ENCODE measurements around the gene RGS17. TPM values are rescaled to one million over a fixed set of nuclear protein-coding genes. Genes with fewer than 3 reads are reported as not detected.

Gene RGS17
- total RNA-seq, 1 experiment from 2014 or later = 3.2 TPM

DNA sequence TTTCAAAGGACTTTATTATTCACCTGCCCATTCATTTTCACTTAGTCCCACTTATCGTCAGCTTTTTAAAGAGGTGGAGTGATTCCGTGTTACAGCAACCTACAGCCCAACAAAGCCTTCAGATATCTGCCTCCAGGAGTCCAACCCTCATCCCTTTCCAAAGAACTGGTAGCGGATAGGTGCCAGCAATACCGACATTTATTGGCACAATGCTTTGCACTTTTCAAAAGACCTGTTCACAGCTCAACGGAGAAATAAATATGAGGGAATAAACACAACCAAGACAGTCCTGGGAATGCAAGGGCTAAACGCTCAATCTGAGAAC lies 127.8 kb downstream of the RGS17 start:
- H3K56ac ChIP-seq (ENCODE audit: insufficient read length, low read depth, low read length) = peak overlapping the region; percentile 16

More for the DNA sequence above, 127.8 kb downstream of the RGS17 start:
- H3K27ac ChIP-seq (ENCODE audit: insufficient read length, low read depth, low read length) = peak overlapping the region; percentile 85
- no peak overlapping the region for H2BK5ac ChIP-seq (ENCODE audit: insufficient read length, low read length)
- H3K27ac Mint-ChIP-seq = peak overlapping the region; percentile 99 to 100 (median 99)
- peaks cover 15% of the 10 kb centered on the region; the same call in 1 of the 2 replicates for H3K79me2 ChIP-seq (ENCODE audit: insufficient read depth, low read length)
- H2BK15ac ChIP-seq (ENCODE audit: low read depth, low read length) = no peak overlapping the region
- no peak overlapping the region for H2BK20ac ChIP-seq (ENCODE audit: low read depth, low read length, poor library complexity, severe bottlenecking)
- peak overlapping the region; percentile 83 for H2AFZ ChIP-seq (ENCODE audit: low read length)
- H3K4me3 Mint-ChIP-seq = peak overlapping the region; percentile 95 to 98
- TF ChIP-seq, protein P1, sequence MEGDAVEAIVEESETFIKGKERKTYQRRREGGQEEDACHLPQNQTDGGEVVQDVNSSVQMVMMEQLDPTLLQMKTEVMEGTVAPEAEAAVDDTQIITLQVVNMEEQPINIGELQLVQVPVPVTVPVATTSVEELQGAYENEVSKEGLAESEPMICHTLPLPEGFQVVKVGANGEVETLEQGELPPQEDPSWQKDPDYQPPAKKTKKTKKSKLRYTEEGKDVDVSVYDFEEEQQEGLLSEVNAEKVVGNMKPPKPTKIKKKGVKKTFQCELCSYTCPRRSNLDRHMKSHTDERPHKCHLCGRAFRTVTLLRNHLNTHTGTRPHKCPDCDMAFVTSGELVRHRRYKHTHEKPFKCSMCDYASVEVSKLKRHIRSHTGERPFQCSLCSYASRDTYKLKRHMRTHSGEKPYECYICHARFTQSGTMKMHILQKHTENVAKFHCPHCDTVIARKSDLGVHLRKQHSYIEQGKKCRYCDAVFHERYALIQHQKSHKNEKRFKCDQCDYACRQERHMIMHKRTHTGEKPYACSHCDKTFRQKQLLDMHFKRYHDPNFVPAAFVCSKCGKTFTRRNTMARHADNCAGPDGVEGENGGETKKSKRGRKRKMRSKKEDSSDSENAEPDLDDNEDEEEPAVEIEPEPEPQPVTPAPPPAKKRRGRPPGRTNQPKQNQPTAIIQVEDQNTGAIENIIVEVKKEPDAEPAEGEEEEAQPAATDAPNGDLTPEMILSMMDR (conservative IDR thresholded peaks at IDR 0.05) = no peak
- H2AK5ac ChIP-seq (ENCODE audit: insufficient read length, low read length) = no peak overlapping the region
- H3K4me1 ChIP-seq (ENCODE audit: insufficient read depth, low read length) = no peaks in the 10 kb centered on the region
- peaks cover 19 to 22% of the 10 kb centered on the region in 2 experiments for H3K4me1 Mint-ChIP-seq
- H3K27me3 ChIP-seq (ENCODE audit: insufficient read depth, low read length) = no peaks in the 10 kb centered on the region
- H3K4ac ChIP-seq (ENCODE audit: low read depth, low read length) = no peak overlapping the region
- no peaks in the 10 kb centered on the region for H3K79me1 ChIP-seq (ENCODE audit: insufficient read depth, low read depth, low read length, poor library complexity, severe bottlenecking)
- H4K8ac ChIP-seq (replicated peaks; ENCODE audit: insufficient read length, low read depth, low read length) = no peak overlapping the region
- H3K23me2 ChIP-seq (ENCODE audit: insufficient read length, low read depth, low read length, poor library complexity, severe bottlenecking) = peaks cover 12% of the 10 kb centered on the region
- peak overlapping the region; percentile 87 for H2BK12ac ChIP-seq (ENCODE audit: insufficient read length, low read depth, low read length)
- H4K20me1 ChIP-seq (ENCODE audit: control insufficient read depth, insufficient read depth, insufficient read length) = no peaks in the 10 kb centered on the region
- H3K27me3 Mint-ChIP-seq (ENCODE audit: low read depth) = no peaks in the 10 kb centered on the region
- no peak overlapping the region; the same call in 1 of the 2 replicates for H3K14ac ChIP-seq (ENCODE audit: insufficient read depth, low read length)
- no peak for DNase-seq
- H2BK120ac ChIP-seq (ENCODE audit: low read depth, low read length, poor library complexity, severe bottlenecking) = no peak overlapping the region
- no peak overlapping the region for H3T11ph ChIP-seq (ENCODE audit: low read length)
- H3K4me2 ChIP-seq (ENCODE audit: insufficient read depth, insufficient read length, low read length) = peak overlapping the region; percentile 98
- no peaks in the 10 kb centered on the region for H3K9me3 Mint-ChIP-seq
- H3K23ac ChIP-seq (ENCODE audit: insufficient read length, low read depth, low read length) = peak overlapping the region; percentile 62
- no peaks in the 10 kb centered on the region for H3K9me3 ChIP-seq (ENCODE audit: control insufficient read depth, low read depth, low read length)
- H4K5ac ChIP-seq (ENCODE audit: insufficient read length, low read depth, low read length) = peak overlapping the region; percentile 22
- no peak overlapping the region for H3K18ac ChIP-seq (ENCODE audit: insufficient read length, low read depth, low read length)
- WGBS (ENCODE audit: extremely low coverage, insufficient read length, low lambda C conversion rate) = no CpG with 5 or more reads among the region's 6 CpGs
- H3K9ac ChIP-seq (ENCODE audit: extremely low read depth, insufficient read length, low read length) = peak overlapping the region; percentile 95
- no peak overlapping the region for H4K91ac ChIP-seq (ENCODE audit: insufficient read length, low read depth, low read length)
- H3K36me3 Mint-ChIP-seq (ENCODE audit: insufficient read depth in 1 of 3, low read depth in 3 of 3) = peaks cover 0 to 12% (median 8%) of the 10 kb centered on the region in 3 experiments; a peak in 5 of 7 replicates
